Measurements from ENCODE around the gene ZNF621. TPM values are rescaled to one million over a fixed set of nuclear protein-coding genes. Genes with fewer than 3 reads are reported as not detected.

The ZNF621 gene
- total and polyA plus RNA-seq, 9 donors = 10.0 to 14.9 (median 11.0) TPM

DNA sequence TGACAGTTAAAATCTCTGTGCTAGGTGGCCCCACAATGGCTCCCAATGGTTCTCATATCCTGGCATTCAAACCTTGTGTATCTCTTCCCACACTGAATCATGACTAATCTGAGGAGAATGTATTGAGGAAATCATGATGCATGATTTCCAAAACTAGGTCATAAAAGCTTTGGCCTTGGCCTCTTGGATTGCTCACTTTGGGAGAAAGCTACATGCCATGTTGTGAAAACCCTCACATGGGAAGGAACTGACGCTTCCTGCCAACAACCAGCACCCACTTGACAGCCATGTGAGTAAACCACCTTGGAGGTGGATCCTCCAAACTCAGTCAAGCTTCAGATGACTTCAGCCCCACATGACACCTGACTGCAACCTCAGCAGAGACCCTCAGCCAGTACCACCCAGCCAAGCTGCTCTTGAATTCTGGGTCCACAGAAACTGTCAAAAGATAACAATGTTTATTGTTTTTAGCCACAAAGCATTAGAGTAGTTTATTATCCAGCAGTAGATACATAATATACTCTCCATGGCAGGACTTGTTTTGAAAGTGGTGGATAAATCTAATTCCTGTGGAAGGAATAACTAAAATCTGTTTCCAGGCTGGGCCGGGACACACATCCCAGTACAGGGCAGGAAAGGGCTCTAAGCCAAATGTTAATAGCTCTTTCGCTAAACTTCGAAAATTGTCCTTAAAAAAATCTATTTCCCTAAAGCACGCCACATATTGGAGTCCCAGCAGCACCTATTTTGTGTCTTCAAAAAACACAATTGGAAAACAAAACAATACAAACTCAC lies 19.9 kb upstream of the ZNF621 start:
- no peak overlapping the region for H3K27ac ChIP-seq (ENCODE audit: low read length)
- no peaks in the 10 kb centered on the region for H3K9me3 ChIP-seq (replicated peaks; ENCODE audit: control insufficient read depth, low read depth, low read length)
- DNase-seq = peak; percentile 8
- H3K27me3 ChIP-seq (ENCODE audit: control insufficient read depth, insufficient read depth, low read length) = no peaks in the 10 kb centered on the region
- 69% methylated on average over 5 of the region's 5 CpGs for WGBS (ENCODE audit: insufficient coverage)
- no peaks in the 10 kb centered on the region for H3K36me3 ChIP-seq (ENCODE audit: control insufficient read depth, insufficient read depth, low read length)
- H3K4me3 ChIP-seq (ENCODE audit: low read length) = no peak overlapping the region
- H3K4me1 ChIP-seq (ENCODE audit: control insufficient read depth, insufficient read depth, low read length) = peaks cover 2% of the 10 kb centered on the region

DNA sequence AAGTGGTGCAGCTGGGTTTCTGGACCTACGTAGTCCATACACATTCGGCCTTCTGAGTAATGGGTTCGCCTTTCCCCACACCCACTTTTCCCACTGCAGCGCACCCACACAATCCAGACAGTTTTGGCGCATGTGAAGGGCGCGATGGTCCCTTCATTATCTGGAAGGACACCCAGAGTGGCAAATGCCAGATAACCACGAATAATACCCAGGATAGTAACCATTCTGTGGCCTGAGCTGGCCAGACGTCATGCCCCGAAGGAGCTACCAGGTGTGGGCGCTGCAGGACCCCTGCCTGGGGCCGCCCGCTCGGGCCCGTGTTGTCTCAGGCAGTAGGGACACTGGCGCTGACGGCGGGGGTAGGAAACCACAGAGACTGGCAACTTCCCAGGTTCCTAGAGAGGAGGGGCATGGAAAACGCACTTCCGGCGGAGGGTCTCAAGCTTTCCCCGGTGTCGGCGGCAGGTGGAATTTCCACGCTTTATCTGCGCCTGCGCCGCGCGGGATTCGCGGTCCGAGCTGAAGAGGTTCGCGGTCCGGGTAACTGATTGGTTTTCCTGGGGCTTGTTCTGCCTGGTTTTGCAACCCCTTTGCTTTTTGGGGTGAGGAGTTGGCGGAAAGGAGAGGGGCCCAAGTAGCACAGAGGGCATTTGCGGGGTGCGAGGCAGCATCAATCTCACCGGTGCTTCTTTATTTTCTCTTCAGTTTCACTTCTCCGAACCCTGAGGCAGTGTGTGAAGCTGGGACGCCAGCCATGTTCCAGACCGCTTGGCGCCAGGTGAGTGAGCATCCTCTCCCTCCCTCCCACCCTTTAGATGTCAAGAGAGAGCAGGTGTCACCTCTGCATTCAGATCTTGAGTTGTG lies 18.9 kb upstream of the ZNF621 start, which contains the start of gene ZNF620:
TSS of gene ZNF620 (plus strand) at position 441 of the 864 bp plus-strand sequence. CDS start at position 755, 314 bp downstream.
- Histone ChIP-seq H3K9me3 (replicated peaks; ENCODE audit: control insufficient read depth, low read depth, low read length) (no peaks in the 10 kb centered on the region), H3K27me3 (ENCODE audit: control insufficient read depth, insufficient read depth, low read length) (no peaks in the 10 kb centered on the region), H3K4me1 (ENCODE audit: control insufficient read depth, insufficient read depth, low read length) (peaks cover 2% of the 10 kb centered on the region), H3K36me3 (ENCODE audit: control insufficient read depth, insufficient read depth, low read length) (peaks cover 6% of the 10 kb centered on the region), H3K27ac (ENCODE audit: low read length) (peak within 1 kb of the TSS; percentile 71), H3K4me3 (ENCODE audit: low read length) (peak within 1 kb of the TSS; percentile 67)
- peak; percentile 86 for DNase-seq
- WGBS (ENCODE audit: insufficient coverage) = 5% methylated on average over 36 of the region's 44 CpGs

DNA sequence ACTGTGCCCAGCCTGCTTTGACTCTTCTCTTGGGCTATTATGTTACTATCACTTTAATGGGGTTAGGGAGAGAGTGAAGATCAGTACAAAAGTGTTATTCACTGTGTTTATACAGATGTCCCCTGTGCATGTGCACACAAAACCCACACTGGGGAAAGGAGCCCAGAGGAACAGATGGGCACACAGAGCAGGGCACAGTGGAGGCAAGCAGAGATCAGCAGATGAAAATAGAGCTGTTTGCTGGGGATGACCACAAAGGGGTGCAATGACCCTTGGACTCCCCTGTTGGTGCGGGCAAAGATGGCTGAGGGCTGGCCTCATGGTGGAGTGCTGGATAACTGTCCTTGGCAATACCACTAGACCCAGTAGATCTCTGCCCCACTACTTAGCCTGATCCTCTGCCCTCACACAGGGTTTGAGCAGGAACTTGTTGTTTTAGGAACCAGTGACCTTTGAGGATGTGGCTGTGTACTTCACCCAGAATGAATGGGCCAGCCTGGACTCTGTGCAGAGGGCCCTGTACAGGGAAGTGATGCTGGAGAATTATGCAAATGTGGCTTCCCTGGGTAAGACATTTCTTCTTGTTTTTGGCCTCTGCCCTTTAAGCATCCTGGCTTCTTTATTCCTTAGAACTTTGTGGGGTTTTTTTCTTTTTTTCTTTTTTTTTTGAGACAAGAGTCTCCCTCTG lies 13.6 kb upstream of the ZNF621 start:
- H3K27me3 ChIP-seq (ENCODE audit: control insufficient read depth, insufficient read depth, low read length) = no peaks in the 10 kb centered on the region
- 100% methylated on average over 1 of the region's 1 CpG for WGBS (ENCODE audit: insufficient coverage)

GRCh38 chr3:40516201-40516600 lies 8.6 kb upstream of the ZNF621 start:
- no peak overlapping the region for H3K4me3 ChIP-seq (ENCODE audit: low read length)
- H3K4me1 ChIP-seq (ENCODE audit: control insufficient read depth, insufficient read depth, low read length) = no peaks in the 10 kb centered on the region
- peak; percentile 6 for DNase-seq
- 60% methylated on average over 1 of the region's 5 CpGs for WGBS (ENCODE audit: insufficient coverage)
- H3K27me3 ChIP-seq (ENCODE audit: control insufficient read depth, insufficient read depth, low read length) = no peaks in the 10 kb centered on the region
- H3K36me3 ChIP-seq (ENCODE audit: control insufficient read depth, insufficient read depth, low read length) = peaks cover 20% of the 10 kb centered on the region
- H3K9me3 ChIP-seq (replicated peaks; ENCODE audit: control insufficient read depth, low read depth, low read length) = no peaks in the 10 kb centered on the region
- no peak overlapping the region for H3K27ac ChIP-seq (ENCODE audit: low read length)

More for the DNA sequence above, 13.6 kb upstream of the ZNF621 start:
- H3K4me3 ChIP-seq (ENCODE audit: low read length) = no peak overlapping the region
- peaks cover 2% of the 10 kb centered on the region for H3K4me1 ChIP-seq (ENCODE audit: control insufficient read depth, insufficient read depth, low read length)
- H3K9me3 ChIP-seq (replicated peaks; ENCODE audit: control insufficient read depth, low read depth, low read length) = no peaks in the 10 kb centered on the region
- peaks cover 21% of the 10 kb centered on the region for H3K36me3 ChIP-seq (ENCODE audit: control insufficient read depth, insufficient read depth, low read length)
- no peak overlapping the region for H3K27ac ChIP-seq (ENCODE audit: low read length)
- no peak for DNase-seq

DNA sequence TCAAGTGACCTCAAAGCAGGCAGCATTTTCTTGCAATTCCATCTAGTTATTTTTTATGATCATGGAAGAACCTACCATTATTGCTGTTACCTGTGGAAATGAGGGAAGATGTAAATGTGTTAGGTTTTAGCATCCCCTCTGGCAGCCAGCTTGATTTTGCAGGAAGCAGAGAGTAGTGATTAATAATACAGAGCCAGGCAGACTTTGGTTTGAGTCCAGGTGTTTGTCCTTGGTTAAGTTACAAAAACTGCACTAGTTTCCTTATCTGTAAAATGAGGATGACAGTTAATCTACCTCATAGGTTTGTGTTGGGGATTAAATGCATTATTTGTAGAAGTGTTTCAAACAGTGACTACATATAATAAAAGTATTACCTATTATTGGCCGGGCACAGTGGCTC lies 6.7 kb upstream of the ZNF621 start:
- no CpG with 5 or more reads among the region's 1 CpG for WGBS (ENCODE audit: insufficient coverage)
- Histone ChIP-seq H3K27me3 (ENCODE audit: control insufficient read depth, insufficient read depth, low read length) (no peaks in the 10 kb centered on the region), H3K36me3 (ENCODE audit: control insufficient read depth, insufficient read depth, low read length) (peaks cover 10% of the 10 kb centered on the region), H3K4me1 (ENCODE audit: control insufficient read depth, insufficient read depth, low read length) (no peaks in the 10 kb centered on the region), H3K27ac (ENCODE audit: low read length) (no peak overlapping the region), H3K4me3 (ENCODE audit: low read length) (no peak overlapping the region), H3K9me3 (replicated peaks; ENCODE audit: control insufficient read depth, low read depth, low read length) (no peaks in the 10 kb centered on the region)
- no peak for DNase-seq

DNA sequence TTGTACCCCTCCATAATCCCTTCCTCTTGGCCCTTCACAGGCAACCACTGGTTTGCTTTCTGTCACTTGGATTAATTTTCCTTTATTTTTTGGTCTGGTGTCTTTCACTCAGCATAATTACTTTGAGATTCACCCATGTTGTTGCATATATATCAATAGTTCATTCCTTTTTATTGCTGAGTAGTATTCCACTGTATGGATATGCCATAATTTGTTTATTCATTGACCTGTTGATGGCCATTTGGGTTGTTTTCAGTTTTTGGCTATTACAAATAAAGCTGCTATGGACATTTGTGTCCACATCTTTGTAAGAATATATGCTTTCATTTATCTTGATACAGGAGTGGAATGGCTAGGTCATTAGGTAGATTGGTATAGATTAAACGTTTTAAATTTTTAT lies 5.9 kb upstream of the ZNF621 start:
- WGBS (ENCODE audit: insufficient coverage) = no CpG with 5 or more reads among the region's 1 CpG
- DNase-seq = no peak
- peaks cover 10% of the 10 kb centered on the region for H3K36me3 ChIP-seq (ENCODE audit: control insufficient read depth, insufficient read depth, low read length)

DNA sequence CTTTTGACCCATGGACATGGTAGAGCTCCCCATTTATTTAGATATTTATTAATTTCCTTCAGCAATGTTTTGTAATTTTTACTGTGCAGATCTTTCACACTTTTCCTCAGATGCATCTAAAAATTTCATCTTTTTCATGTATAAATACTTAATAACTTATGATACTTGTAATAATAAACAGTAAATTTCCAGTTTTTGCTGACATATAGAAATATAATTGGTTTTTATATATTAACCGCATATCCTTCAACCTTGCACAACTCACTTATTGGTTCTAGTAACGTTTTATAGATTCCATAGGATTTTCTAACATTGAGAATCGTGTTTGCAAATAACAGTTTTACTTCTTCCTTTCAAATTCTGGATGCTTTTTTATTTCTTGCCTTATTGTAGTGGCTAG lies 3.5 kb upstream of the ZNF621 start:
- H3K36me3 ChIP-seq (ENCODE audit: control insufficient read depth, insufficient read depth, low read length) = peaks cover 5% of the 10 kb centered on the region

More for the DNA sequence above, 5.9 kb upstream of the ZNF621 start:
- H3K27me3 ChIP-seq (ENCODE audit: control insufficient read depth, insufficient read depth, low read length) = no peaks in the 10 kb centered on the region
- H3K4me3 ChIP-seq (ENCODE audit: low read length) = no peak overlapping the region
- no peaks in the 10 kb centered on the region for H3K9me3 ChIP-seq (replicated peaks; ENCODE audit: control insufficient read depth, low read depth, low read length)
- no peaks in the 10 kb centered on the region for H3K4me1 ChIP-seq (ENCODE audit: control insufficient read depth, insufficient read depth, low read length)
- H3K27ac ChIP-seq (ENCODE audit: low read length) = no peak overlapping the region

GRCh38 chr3:40523781-40524180 lies 979 bp upstream of the ZNF621 start:
- Histone ChIP-seq H3K36me3 (ENCODE audit: control insufficient read depth, insufficient read depth, low read length) (peaks cover 9% of the 10 kb centered on the region), H3K27me3 (ENCODE audit: control insufficient read depth, insufficient read depth, low read length) (no peaks in the 10 kb centered on the region), H3K9me3 (replicated peaks; ENCODE audit: control insufficient read depth, low read depth, low read length) (no peaks in the 10 kb centered on the region), H3K4me1 (ENCODE audit: control insufficient read depth, insufficient read depth, low read length) (peaks cover 11% of the 10 kb centered on the region), H3K4me3 (ENCODE audit: low read length) (no peak overlapping the region), H3K27ac (ENCODE audit: low read length) (no peak overlapping the region)
- DNase-seq = peak; percentile 5
- 86% methylated on average over 1 of the region's 2 CpGs for WGBS (ENCODE audit: insufficient coverage)

More for the DNA sequence above, 3.5 kb upstream of the ZNF621 start:
- DNase-seq = no peak
- peaks cover 11% of the 10 kb centered on the region for H3K4me1 ChIP-seq (ENCODE audit: control insufficient read depth, insufficient read depth, low read length)
- H3K27ac ChIP-seq (ENCODE audit: low read length) = no peak overlapping the region
- no peaks in the 10 kb centered on the region for H3K9me3 ChIP-seq (replicated peaks; ENCODE audit: control insufficient read depth, low read depth, low read length)
- no CpG with 5 or more reads among the region's 3 CpGs for WGBS (ENCODE audit: insufficient coverage)
- no peaks in the 10 kb centered on the region for H3K27me3 ChIP-seq (ENCODE audit: control insufficient read depth, insufficient read depth, low read length)
- H3K4me3 ChIP-seq (ENCODE audit: low read length) = no peak overlapping the region

GRCh38 chr3:40524222-40524567 lies 565 bp upstream of the ZNF621 start:
- Histone ChIP-seq H3K4me3 (ENCODE audit: low read length) (peak overlapping the region; percentile 87), H3K36me3 (ENCODE audit: control insufficient read depth, insufficient read depth, low read length) (peaks cover 13% of the 10 kb centered on the region), H3K27me3 (ENCODE audit: control insufficient read depth, insufficient read depth, low read length) (no peaks in the 10 kb centered on the region), H3K27ac (ENCODE audit: low read length) (peak overlapping the region; percentile 88), H3K9me3 (replicated peaks; ENCODE audit: control insufficient read depth, low read depth, low read length) (no peaks in the 10 kb centered on the region), H3K4me1 (ENCODE audit: control insufficient read depth, insufficient read depth, low read length) (peaks cover 11% of the 10 kb centered on the region)
- peak; percentile 43 for DNase-seq
- 19% methylated on average over 3 of the region's 5 CpGs for WGBS (ENCODE audit: insufficient coverage)

- Histone ChIP-seq H3K27me3 (ENCODE audit: control insufficient read depth, insufficient read depth, low read length) (no peaks in the 10 kb centered on the region), H3K4me3 (ENCODE audit: low read length) (no peak overlapping the region), H3K36me3 (ENCODE audit: control insufficient read depth, insufficient read depth, low read length) (peaks cover 54% of the 10 kb centered on the region), H3K4me1 (ENCODE audit: control insufficient read depth, insufficient read depth, low read length) (peaks cover 11% of the 10 kb centered on the region), H3K9me3 (replicated peaks; ENCODE audit: control insufficient read depth, low read depth, low read length) (peaks cover 3% of the 10 kb centered on the region), H3K27ac (ENCODE audit: low read length) (no peak overlapping the region)
- 92% methylated on average over 2 of the region's 3 CpGs for WGBS (ENCODE audit: insufficient coverage)
- no peak for DNase-seq
These were observed 3.7 kb downstream of the ZNF621 start for GRCh38 chr3:40528426-40528825.
